Inflammatory macrophage (primary cell): ENCODE data around the gene XPO5.
"Not testable (repeated sequence)": the region's sequence is repeated elsewhere in the genome, so short reads cannot be mapped to it uniquely, and the experiment has no call there.

Experiments
- DNase-seq, 2 donors: peaks; one replicate each; pipeline ENCODE4 v3.0.0-alpha.2; 2020 to 2022

XPO5 gene

GRCh38 chr6:43584892-43585570 is 9.2 kb upstream of the XPO5 start:
- no peak for DNase-seq

- DNase-seq = no peak
Measured at GRCh38 chr6:43582911-43583310, 7.1 kb upstream of the XPO5 start.

- no peak for DNase-seq
Measured at GRCh38 chr6:43579171-43579570, 3.3 kb upstream of the XPO5 start.

- DNase-seq = no peak
Measured at GRCh38 chr6:43578748-43579147, 2.9 kb upstream of the XPO5 start.

- DNase-seq = peak; percentile 23 to 63
Measured at GRCh38 chr6:43575105-43575771, 600 bp downstream of the XPO5 start.

GRCh38 chr6:43572015-43572414 is 3.8 kb downstream of the XPO5 start:
- DNase-seq = no peak

- peak; percentile 5 to 24 for DNase-seq
Measured at GRCh38 chr6:43570876-43571441, 4.9 kb downstream of the XPO5 start.

GRCh38 chr6:43559328-43559727 is 16.5 kb downstream of the XPO5 start:
- no peak for DNase-seq

- DNase-seq = not testable (repeated sequence)
Measured at GRCh38 chr6:43557620-43558019, 18.2 kb downstream of the XPO5 start.

GRCh38 chr6:43547222-43547621 is 28.6 kb downstream of the XPO5 start:
- DNase-seq = peak; percentile 33 to 34

GRCh38 chr6:43544461-43544860 is 31.4 kb downstream of the XPO5 start:
- DNase-seq = no peak

GRCh38 chr6:43541774-43542471 is 33.9 kb downstream of the XPO5 start:
- DNase-seq = no peak

GRCh38 chr6:43540507-43540906 is 35.3 kb downstream of the XPO5 start:
- DNase-seq = no peak

- not testable (repeated sequence) for DNase-seq
Measured at GRCh38 chr6:43539409-43539808, 36.4 kb downstream of the XPO5 start.

- not testable (repeated sequence) for DNase-seq
Measured at GRCh38 chr6:43538986-43539385, 36.9 kb downstream of the XPO5 start.

GRCh38 chr6:43532201-43532600 is 43.6 kb downstream of the XPO5 start:
- DNase-seq = no peak

GRCh38 chr6:43524483-43524961 is 51.3 kb downstream of the XPO5 start:
- DNase-seq = no peak

- no peak for DNase-seq
Measured at GRCh38 chr6:43523284-43523683, 52.6 kb downstream of the XPO5 start.

- DNase-seq = no peak
Measured at GRCh38 chr6:43522547-43523261, 53.1 kb downstream of the XPO5 start.

GRCh38 chr6:43521836-43522235 is 54.0 kb downstream of the XPO5 start:
- no peak for DNase-seq

GRCh38 chr6:43520097-43520496 is 55.7 kb downstream of the XPO5 start:
- no peak for DNase-seq

GRCh38 chr6:43517505-43518357 is 58.1 kb downstream of the XPO5 start:
- DNase-seq = no peak
